Activated CD8-positive, alpha-beta T cell treated with anti-CD3 and anti-CD28 coated beads for 36 hours (primary cell): Measurements from ENCODE around the gene ANKRD55. TPM values are rescaled to one million over a fixed set of nuclear protein-coding genes. Genes with fewer than 3 reads are reported as not detected.
"Not testable (repeated sequence)": the region's sequence is repeated elsewhere in the genome, so short reads cannot be mapped to it uniquely, and the experiment has no call there.

Experiments used
- ATAC-seq: fragments of 200-7000 bp; cut with Tn5 transposase; one replicate; pipeline ENCODE4 v1.10.0; 2021; ENCODE audit warnings: mild to moderate bottlenecking, moderate library complexity
- CTCF ChIA-PET: fragments of 350-600 bp; sonication (Branson Sonifier 250); formaldehyde crosslinking; loops from one replicate; lab custom pipeline; 2021; ENCODE audit warnings: antibody characterized with exemption; lab: Charles Lee
- POLR2A ChIA-PET: fragments of 350-600 bp; sonication (Branson Sonifier 250); formaldehyde crosslinking; loops from one replicate; lab custom pipeline; 2021; ENCODE audit warnings: antibody characterized with exemption; lab: Charles Lee
- DNase-seq: peaks from one replicate; pipeline ENCODE4 v3.0.0-alpha.2; 2020
- H3K27ac Mint-ChIP-seq: one replicate; pipeline ENCODE4 v1.8.0; 2021; ENCODE audit warnings: mild to moderate bottlenecking, mixed read lengths
- H3K27me3 Mint-ChIP-seq: one replicate; pipeline ENCODE4 v1.8.0; 2021; ENCODE audit warnings: mixed read lengths
- H3K36me3 Mint-ChIP-seq: one replicate; pipeline ENCODE4 v1.8.0; 2021; ENCODE audit warnings: low read depth, mixed read lengths
- H3K4me1 Mint-ChIP-seq: one replicate; pipeline ENCODE4 v1.8.0; 2021; ENCODE audit warnings: low read depth, mixed read lengths
- H3K4me3 Mint-ChIP-seq: one replicate; pipeline ENCODE4 v1.8.0; 2021; ENCODE audit warnings: mild to moderate bottlenecking, moderate library complexity, mixed read lengths
- H3K9me3 Mint-ChIP-seq: one replicate; pipeline ENCODE4 v1.8.0; 2021; ENCODE audit warnings: mixed read lengths
- CTCF ChIP-seq: fragments of 200-600 bp; IDR thresholded peaks from one replicate; pipeline ENCODE4 v1.8.0; 2022; ENCODE audit warnings: antibody characterized with exemption, mild to moderate bottlenecking
- intact Hi-C: fragments of 100-400 bp; cut with micrococcal nuclease; formaldehyde crosslinking; loops from one replicate; pipeline ENCODE4 v1.10.0; 2022
- total RNA-seq, 2 experiments: library from RNA; stranded (reverse); gene quantifications; one replicate each; pipeline ENCODE4 v1.2.3, GENCODE V29; 2021

The ANKRD55 gene
- total RNA-seq, 2 experiments from 2014 or later = not detected

- ChIA-PET POLR2A (no interaction called here), CTCF (interaction anchor here (1.2 kb wide), 1 partner anchor 10 kb away, joined by 3 read pairs; no protein-coding TSS in a partner anchor)
- TF ChIP-seq CTCF = no peak
- Mint-ChIP-seq H3K9me3 (no peaks in the 10 kb centered on the region), H3K27me3 (no peaks in the 10 kb centered on the region), H3K36me3 (no peaks in the 10 kb centered on the region), H3K4me3 (no peak overlapping the region), H3K27ac (no peak overlapping the region), H3K4me1 (peaks cover 45% of the 10 kb centered on the region)
- DNase-seq = no peak
- no peak for ATAC-seq
- intact Hi-C loops = no loop called here
Measured at GRCh38 chr5:56158331-56158960, 74.7 kb downstream of the ANKRD55 start.

DNA sequence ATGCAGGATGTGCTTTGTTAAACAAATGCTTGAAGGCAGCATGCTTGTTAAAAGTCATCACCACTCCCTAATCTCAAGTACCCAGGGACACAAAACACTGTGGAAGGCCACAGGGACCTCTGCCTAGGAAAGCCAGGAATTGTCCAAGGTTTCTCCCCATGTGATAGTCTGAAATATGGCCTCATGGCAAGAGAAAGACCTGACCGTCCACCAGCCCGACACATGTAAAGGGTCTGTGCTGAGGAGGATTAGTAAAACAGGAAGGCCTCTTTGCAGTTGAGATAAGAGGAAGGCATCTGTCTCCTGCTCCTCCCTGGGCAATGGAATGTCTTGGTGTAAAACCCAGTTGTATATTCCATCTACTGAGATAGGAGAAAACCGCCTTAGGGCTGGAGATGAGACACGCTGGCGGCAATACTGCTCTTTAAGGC, 75.9 kb downstream of the ANKRD55 start:
- H3K27ac Mint-ChIP-seq, DNase-seq, ATAC-seq, H3K36me3 Mint-ChIP-seq, H3K27me3 Mint-ChIP-seq, intact Hi-C loops, CTCF ChIA-PET, H3K4me3 Mint-ChIP-seq, H3K9me3 Mint-ChIP-seq, POLR2A ChIA-PET: not testable (repeated sequence)
- H3K4me1 Mint-ChIP-seq = peaks cover 56% of the 10 kb centered on the region

DNA sequence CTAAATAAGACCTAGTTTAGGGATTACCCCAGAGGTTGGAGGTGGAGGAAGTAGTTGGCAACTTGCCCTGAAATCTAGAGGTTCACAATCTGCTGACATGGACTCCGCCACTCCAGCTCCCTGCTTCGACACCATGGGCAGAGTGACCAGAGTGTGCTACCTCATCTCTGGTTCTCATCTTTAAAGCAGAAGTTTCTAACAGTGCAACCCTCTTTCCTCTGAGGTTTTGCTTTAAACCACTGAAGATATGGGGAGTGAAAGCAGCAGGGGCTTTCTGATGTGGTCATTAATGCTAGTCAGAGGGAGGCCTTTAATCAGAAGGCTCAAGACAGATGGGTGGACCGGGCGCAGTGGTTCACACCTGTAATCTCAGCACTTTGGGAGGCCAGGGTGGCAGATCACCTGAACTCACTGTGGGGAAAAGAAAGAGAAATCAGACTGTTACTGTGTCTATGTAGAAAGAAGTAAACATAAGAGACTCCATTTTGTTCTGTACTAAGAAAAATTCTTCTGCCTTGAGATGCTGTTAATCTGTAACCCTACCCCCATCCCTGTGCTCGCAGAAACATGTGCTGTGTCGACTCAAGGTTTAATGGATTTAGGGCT, 76.4 kb downstream of the ANKRD55 start:
- POLR2A ChIA-PET, H3K4me3 Mint-ChIP-seq: not testable (repeated sequence)
- peak; percentile 75 for ATAC-seq

GRCh38 chr5:56155992-56156584, 77.0 kb downstream of the ANKRD55 start:
- no peak for DNase-seq
- no peak for ATAC-seq
- TF ChIP-seq CTCF = no peak
- CTCF ChIA-PET = no interaction called here
- POLR2A ChIA-PET = no interaction called here
- H3K27me3 Mint-ChIP-seq = no peaks in the 10 kb centered on the region
- no peaks in the 10 kb centered on the region for H3K36me3 Mint-ChIP-seq
- intact Hi-C loops = no loop called here
- peaks cover 48% of the 10 kb centered on the region for H3K4me1 Mint-ChIP-seq
- H3K9me3 Mint-ChIP-seq = no peaks in the 10 kb centered on the region
- H3K4me3 Mint-ChIP-seq = no peak overlapping the region
- H3K27ac Mint-ChIP-seq = peak overlapping the region; percentile 69

More for the DNA sequence above, 76.4 kb downstream of the ANKRD55 start:
- peaks cover 54% of the 10 kb centered on the region for H3K4me1 Mint-ChIP-seq
- CTCF ChIA-PET, intact Hi-C loops, H3K27me3 Mint-ChIP-seq, H3K9me3 Mint-ChIP-seq, H3K36me3 Mint-ChIP-seq: not testable (repeated sequence)
- peak; percentile 60 for DNase-seq
- peak overlapping the region; percentile 69 for H3K27ac Mint-ChIP-seq

GRCh38 chr5:56154732-56155484, 78.2 kb downstream of the ANKRD55 start:
- intact Hi-C loops = no loop called here
- no peak for TF ChIP-seq CTCF
- H3K36me3 Mint-ChIP-seq = no peaks in the 10 kb centered on the region
- no peak overlapping the region for H3K4me3 Mint-ChIP-seq
- ChIA-PET CTCF (no interaction called here), POLR2A (no interaction called here)
- peak; percentile 51 for DNase-seq
- no peaks in the 10 kb centered on the region for H3K27me3 Mint-ChIP-seq
- peak overlapping the region; percentile 70 for H3K27ac Mint-ChIP-seq
- peaks cover 46% of the 10 kb centered on the region for H3K4me1 Mint-ChIP-seq
- H3K9me3 Mint-ChIP-seq = no peaks in the 10 kb centered on the region
- ATAC-seq = peak; percentile 56
